HL-60 (cell line): Measurements from ENCODE around the gene CTSH.

Experiments used
- DNase-seq, 2 experiments: peaks; one replicate each; pipeline ENCODE4 v3.0.0-alpha.2; 2010 to 2020; ENCODE audit warnings: low read depth in 1 of 2, low spot score in 1 of 2
- H3K27ac ChIP-seq: fragments of 250-450 bp; sonication (Bioruptor Pico); replicated peaks from 2 replicates; pipeline ENCODE4 v1.5.1; 2020; ENCODE audit warnings: mild to moderate bottlenecking, moderate library complexity
- H3K27me3 ChIP-seq: fragments of 250-450 bp; sonication (Bioruptor Pico); 2 replicates; pipeline ENCODE4 v1.5.1; 2021; ENCODE audit warnings: mild to moderate bottlenecking, moderate library complexity; ENCODE audit not compliant: insufficient read depth, poor library complexity, severe bottlenecking
- H3K4me3 ChIP-seq: replicated peaks from 2 replicates; pipeline ENCODE4 v1.5.1; 2011; ENCODE audit warnings: mild to moderate bottlenecking, control low read depth, low read length; ENCODE audit not compliant: insufficient read depth
- GABPA ChIP-seq: IDR thresholded peaks from 2 replicates; pipeline ENCODE4 v1.6.1; 2012; ENCODE audit warnings: low read depth
- POLR2AphosphoS5 ChIP-seq: IDR thresholded peaks from 2 replicates; pipeline ENCODE4 v1.6.1; 2012; ENCODE audit warnings: low read depth
- SPI1 ChIP-seq: IDR thresholded peaks from 2 replicates; pipeline ENCODE4 v1.6.1; 2012; ENCODE audit warnings: low read depth, mild to moderate bottlenecking, borderline replicate concordance
- TF ChIP-seq, protein P1 (sequence below): IDR thresholded peaks from 2 replicates; pipeline ENCODE4 v1.6.1; 2012; ENCODE audit warnings: low read depth; ENCODE audit not compliant: insufficient replicate concordance
- TF ChIP-seq, protein P2 (sequence below): IDR thresholded peaks from one replicate; pipeline ENCODE4 v1.5.1; 2011; ENCODE audit warnings: low read length, control low read depth, inconsistent platforms; ENCODE audit not compliant: insufficient read depth

CTSH gene

DNA sequence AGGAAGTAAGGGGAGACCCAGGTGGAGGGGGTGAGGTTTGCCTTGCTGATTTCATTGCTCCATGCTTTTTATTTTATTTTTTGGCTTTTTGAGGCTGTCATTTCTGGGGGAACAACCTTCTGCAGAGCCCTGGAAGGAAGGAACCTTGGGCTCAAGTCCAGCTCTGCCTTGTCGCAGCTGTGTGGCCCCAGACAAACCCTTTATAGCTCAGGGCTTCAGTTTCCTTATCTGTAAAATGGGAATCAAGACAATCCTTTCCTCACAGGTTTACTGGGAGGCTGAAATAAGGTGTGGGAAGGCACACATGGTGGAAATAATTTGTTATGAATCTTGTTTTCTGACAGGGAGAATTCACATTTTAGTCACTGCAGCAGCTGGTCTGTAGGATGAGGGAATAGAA, 45.4 kb upstream of the CTSH start:
- DNase-seq: no peak
- no peak for TF ChIP-seq POLR2AphosphoS5
- TF ChIP-seq, protein P1, sequence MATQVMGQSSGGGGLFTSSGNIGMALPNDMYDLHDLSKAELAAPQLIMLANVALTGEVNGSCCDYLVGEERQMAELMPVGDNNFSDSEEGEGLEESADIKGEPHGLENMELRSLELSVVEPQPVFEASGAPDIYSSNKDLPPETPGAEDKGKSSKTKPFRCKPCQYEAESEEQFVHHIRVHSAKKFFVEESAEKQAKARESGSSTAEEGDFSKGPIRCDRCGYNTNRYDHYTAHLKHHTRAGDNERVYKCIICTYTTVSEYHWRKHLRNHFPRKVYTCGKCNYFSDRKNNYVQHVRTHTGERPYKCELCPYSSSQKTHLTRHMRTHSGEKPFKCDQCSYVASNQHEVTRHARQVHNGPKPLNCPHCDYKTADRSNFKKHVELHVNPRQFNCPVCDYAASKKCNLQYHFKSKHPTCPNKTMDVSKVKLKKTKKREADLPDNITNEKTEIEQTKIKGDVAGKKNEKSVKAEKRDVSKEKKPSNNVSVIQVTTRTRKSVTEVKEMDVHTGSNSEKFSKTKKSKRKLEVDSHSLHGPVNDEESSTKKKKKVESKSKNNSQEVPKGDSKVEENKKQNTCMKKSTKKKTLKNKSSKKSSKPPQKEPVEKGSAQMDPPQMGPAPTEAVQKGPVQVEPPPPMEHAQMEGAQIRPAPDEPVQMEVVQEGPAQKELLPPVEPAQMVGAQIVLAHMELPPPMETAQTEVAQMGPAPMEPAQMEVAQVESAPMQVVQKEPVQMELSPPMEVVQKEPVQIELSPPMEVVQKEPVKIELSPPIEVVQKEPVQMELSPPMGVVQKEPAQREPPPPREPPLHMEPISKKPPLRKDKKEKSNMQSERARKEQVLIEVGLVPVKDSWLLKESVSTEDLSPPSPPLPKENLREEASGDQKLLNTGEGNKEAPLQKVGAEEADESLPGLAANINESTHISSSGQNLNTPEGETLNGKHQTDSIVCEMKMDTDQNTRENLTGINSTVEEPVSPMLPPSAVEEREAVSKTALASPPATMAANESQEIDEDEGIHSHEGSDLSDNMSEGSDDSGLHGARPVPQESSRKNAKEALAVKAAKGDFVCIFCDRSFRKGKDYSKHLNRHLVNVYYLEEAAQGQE: no peak
- TF ChIP-seq, protein P2, sequence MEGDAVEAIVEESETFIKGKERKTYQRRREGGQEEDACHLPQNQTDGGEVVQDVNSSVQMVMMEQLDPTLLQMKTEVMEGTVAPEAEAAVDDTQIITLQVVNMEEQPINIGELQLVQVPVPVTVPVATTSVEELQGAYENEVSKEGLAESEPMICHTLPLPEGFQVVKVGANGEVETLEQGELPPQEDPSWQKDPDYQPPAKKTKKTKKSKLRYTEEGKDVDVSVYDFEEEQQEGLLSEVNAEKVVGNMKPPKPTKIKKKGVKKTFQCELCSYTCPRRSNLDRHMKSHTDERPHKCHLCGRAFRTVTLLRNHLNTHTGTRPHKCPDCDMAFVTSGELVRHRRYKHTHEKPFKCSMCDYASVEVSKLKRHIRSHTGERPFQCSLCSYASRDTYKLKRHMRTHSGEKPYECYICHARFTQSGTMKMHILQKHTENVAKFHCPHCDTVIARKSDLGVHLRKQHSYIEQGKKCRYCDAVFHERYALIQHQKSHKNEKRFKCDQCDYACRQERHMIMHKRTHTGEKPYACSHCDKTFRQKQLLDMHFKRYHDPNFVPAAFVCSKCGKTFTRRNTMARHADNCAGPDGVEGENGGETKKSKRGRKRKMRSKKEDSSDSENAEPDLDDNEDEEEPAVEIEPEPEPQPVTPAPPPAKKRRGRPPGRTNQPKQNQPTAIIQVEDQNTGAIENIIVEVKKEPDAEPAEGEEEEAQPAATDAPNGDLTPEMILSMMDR: no peak
- TF ChIP-seq SPI1: no peak
- TF ChIP-seq GABPA: no peak
- Histone ChIP-seq H3K27ac (no peak overlapping the region), H3K4me3 (no peak overlapping the region), H3K27me3 (no peaks in the 10 kb centered on the region)

DNA sequence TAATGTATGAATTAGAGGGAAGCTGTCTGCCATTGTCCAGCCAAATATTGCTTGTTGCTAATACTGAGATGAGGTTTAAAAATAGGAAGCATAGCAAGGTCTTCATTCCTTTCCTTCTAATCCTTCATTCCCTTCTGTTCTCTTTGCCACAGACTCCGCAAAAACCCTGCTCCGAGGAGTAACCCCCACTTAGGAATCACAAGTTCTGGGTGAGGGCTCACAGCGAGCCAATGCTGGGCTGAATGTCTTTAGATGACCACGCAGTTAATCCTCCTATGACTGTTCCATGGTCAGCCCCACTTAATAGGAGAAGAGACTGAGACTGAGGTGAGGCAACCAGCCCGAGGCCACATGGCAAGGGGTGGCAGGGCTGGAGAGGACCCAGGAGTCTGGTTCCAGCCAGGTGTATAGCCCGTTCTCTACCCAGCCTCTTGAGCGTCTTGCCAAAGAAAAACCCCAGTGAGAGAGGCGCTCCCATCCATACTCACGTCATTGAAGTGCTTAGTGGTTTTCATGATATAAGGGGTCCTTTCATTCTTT, 44.9 kb upstream of the CTSH start:
- H3K4me3 ChIP-seq: no peak overlapping the region
- DNase-seq: no peak
- no peak overlapping the region for H3K27ac ChIP-seq
- no peaks in the 10 kb centered on the region for H3K27me3 ChIP-seq
- TF ChIP-seq POLR2AphosphoS5 (no peak), GABPA (no peak), SPI1 (no peak)
- TF ChIP-seq, protein P1: no peak
- TF ChIP-seq, protein P2: no peak

DNA sequence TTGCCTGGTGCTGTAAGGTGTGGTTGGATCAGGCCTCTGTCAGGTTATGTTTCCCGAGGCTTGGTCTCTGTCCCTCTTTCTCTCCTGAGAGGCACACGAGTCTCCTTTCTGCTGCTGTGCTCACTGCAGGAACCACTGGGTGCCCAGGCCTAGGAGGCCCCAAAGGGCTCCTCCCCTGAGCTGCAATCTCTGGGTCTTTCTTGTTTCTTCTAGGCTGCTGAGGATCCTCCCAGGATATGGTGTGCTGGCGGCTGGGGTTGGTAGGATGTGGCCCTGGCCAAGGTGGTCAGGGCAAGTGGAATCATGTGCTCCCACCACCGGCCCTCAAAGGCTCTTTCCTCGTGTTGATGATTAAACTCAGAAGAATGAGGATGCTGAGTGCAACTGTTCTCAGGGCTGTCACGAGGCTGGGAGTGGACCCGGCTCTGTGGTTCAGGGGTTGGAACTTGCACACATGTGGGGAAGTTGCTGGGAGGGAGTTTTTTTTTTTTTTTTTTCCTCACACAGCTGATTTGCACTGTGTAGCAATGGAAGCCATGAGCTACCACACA, 43.6 kb upstream of the CTSH start:
- H3K27ac ChIP-seq: peak overlapping the region; percentile 55
- no peak overlapping the region for H3K4me3 ChIP-seq
- no peaks in the 10 kb centered on the region for H3K27me3 ChIP-seq
- DNase-seq: peak; percentile 78 to 92
- TF ChIP-seq GABPA: no peak
- TF ChIP-seq, protein P2: no peak
- TF ChIP-seq SPI1: 0 out of 2 replicates have a peak, but pooled peaks have one; percentile 32

DNA sequence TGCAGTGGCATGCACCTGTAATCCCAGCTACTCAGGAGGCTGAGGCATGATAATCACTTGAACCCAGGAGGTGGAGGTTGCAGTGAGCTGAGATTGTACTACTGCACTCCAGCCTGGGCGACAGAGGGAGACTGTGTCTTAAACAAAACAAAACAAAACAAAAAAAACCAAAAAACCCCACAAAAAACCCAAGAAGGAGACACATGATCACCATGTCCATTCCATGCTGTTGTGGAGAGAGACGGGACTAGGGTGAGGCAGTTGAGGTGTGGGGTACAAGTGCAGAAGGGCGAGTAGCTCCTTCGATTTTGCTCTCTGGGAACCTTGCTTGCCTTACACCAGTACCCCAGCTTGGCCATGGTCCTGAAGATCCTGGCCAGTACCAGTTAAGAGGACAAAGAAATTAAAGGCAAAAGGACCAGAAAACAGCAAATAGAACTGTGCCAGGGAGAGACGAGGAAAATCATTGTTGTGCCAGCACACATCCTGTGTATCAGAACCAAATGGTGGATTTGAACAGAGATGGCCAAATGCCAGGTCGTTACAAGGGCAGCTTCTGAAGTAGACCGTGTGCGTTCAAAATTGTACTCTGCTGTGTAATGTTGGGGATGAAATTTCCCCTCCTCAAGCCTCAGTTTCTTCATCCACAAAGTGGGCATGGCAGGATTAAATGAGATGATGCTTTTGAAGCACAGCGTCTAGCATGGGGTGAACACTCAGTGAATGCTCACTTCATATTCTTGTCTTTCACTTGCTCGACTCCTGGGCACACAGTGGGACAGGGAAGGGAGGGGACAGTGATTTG, 42.9 kb upstream of the CTSH start:
- Histone ChIP-seq H3K4me3 (no peak overlapping the region), H3K27ac (peak overlapping the region; percentile 55), H3K27me3 (no peaks in the 10 kb centered on the region)
- DNase-seq: no peak
- TF ChIP-seq, protein P2: no peak
- TF ChIP-seq SPI1: no peak
- no peak for TF ChIP-seq POLR2AphosphoS5
- TF ChIP-seq, protein P1: no peak
- no peak for TF ChIP-seq GABPA
